NT2/D1 (cell line): ENCODE results near the gene C16orf74.

Experiments used
- DNase-seq: peaks from one replicate; pipeline ENCODE4 v3.0.0-alpha.2; 2011; ENCODE audit warnings: low read depth, low spot score
- H3K27me3 ChIP-seq: 2 replicates; pipeline ENCODE4 v1.6.0; 2011; ENCODE audit warnings: mild to moderate bottlenecking; ENCODE audit not compliant: insufficient read length, insufficient read depth
- H3K36me3 ChIP-seq: 2 replicates; pipeline ENCODE4 v1.6.1; 2011; ENCODE audit warnings: mild to moderate bottlenecking, low read length, mixed read lengths; ENCODE audit not compliant: insufficient read depth, insufficient read length
- H3K4me1 ChIP-seq: 2 replicates; pipeline ENCODE4 v1.5.1; 2011; ENCODE audit not compliant: insufficient read depth, insufficient read length
- H3K4me3 ChIP-seq: 2 replicates; pipeline ENCODE4 v1.5.1; 2011; ENCODE audit warnings: low read depth; ENCODE audit not compliant: insufficient read length
- H3K9ac ChIP-seq: 2 replicates; pipeline ENCODE4 v1.6.0; 2011; ENCODE audit warnings: low read depth; ENCODE audit not compliant: insufficient read length
- H3K9me3 ChIP-seq: 2 replicates; pipeline ENCODE4 v1.5.1; 2011; ENCODE audit warnings: mild to moderate bottlenecking, low read length; ENCODE audit not compliant: insufficient read depth
- SUZ12 ChIP-seq: IDR thresholded peaks from 2 replicates; pipeline ENCODE4 v1.6.1; 2011; ENCODE audit not compliant: insufficient read length, insufficient read depth; ENCODE audit errors: extremely low read depth
- YY1 ChIP-seq: IDR thresholded peaks from 2 replicates; pipeline ENCODE4 v1.6.1; 2011; ENCODE audit not compliant: insufficient read length, insufficient read depth
- ZNF274 ChIP-seq: IDR thresholded peaks from 2 replicates; pipeline ENCODE4 v1.6.1; 2011; ENCODE audit warnings: mild to moderate bottlenecking, low read depth, low read length

C16orf74 gene

GRCh38 chr16:85796152-85796551 is 45.3 kb upstream of the C16orf74 start:
- Histone ChIP-seq H3K9me3 (no peaks in the 10 kb centered on the region), H3K4me3 (no peak overlapping the region), H3K27me3 (no peaks in the 10 kb centered on the region), H3K36me3 (peaks cover 68% of the 10 kb centered on the region), H3K9ac (no peak overlapping the region), H3K4me1 (peaks cover 5% of the 10 kb centered on the region)
- DNase-seq: no peak
- TF ChIP-seq ZNF274 (no peak), YY1 (no peak), SUZ12 (no peak)

DNA sequence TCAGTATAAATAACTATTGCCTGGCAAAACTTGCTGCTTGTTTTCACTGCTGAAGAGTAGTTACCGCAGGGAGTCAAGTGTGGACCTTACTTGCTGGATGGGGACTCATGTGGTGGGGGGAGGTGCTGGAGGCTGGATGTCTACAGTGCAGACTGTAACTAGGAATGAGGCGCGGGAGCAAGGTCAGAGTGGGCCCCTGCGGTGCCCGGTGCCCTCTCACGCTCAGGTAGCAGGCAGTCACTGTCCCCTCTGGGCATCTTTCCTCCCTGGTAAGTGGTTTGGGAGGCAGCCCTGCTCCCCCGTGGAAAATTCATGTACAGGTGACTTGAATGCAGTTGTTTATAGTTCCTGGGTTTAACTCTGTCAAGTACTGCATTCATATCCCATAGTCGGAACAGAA is 43.8 kb upstream of the C16orf74 start:
- Histone ChIP-seq H3K4me1 (peaks cover 5% of the 10 kb centered on the region), H3K27me3 (no peaks in the 10 kb centered on the region), H3K36me3 (peaks cover 75% of the 10 kb centered on the region), H3K9ac (peak overlapping the region; percentile 26), H3K9me3 (no peaks in the 10 kb centered on the region), H3K4me3 (no peak overlapping the region)
- no peak for DNase-seq
- no peak for TF ChIP-seq ZNF274
- no peak for TF ChIP-seq YY1
- TF ChIP-seq SUZ12: no peak

- peaks cover 82% of the 10 kb centered on the region for H3K36me3 ChIP-seq
- TF ChIP-seq ZNF274 (no peak), SUZ12 (no peak), YY1 (no peak)
- no peaks in the 10 kb centered on the region for H3K9me3 ChIP-seq
Measured at GRCh38 chr16:85793662-85794298, 42.9 kb upstream of the C16orf74 start.

GRCh38 chr16:85789773-85790172 is 38.9 kb upstream of the C16orf74 start:
- Histone ChIP-seq H3K4me3 (no peak overlapping the region), H3K36me3 (peaks cover 87% of the 10 kb centered on the region), H3K9ac (no peak overlapping the region), H3K27me3 (no peaks in the 10 kb centered on the region), H3K4me1 (no peaks in the 10 kb centered on the region), H3K9me3 (no peaks in the 10 kb centered on the region)
- DNase-seq: no peak
- TF ChIP-seq SUZ12: no peak

More at GRCh38 chr16:85793662-85794298, 42.9 kb upstream of the C16orf74 start:
- Histone ChIP-seq H3K4me1 (peaks cover 5% of the 10 kb centered on the region), H3K4me3 (no peak overlapping the region), H3K27me3 (no peaks in the 10 kb centered on the region), H3K9ac (no peak overlapping the region)
- no peak for DNase-seq

DNA sequence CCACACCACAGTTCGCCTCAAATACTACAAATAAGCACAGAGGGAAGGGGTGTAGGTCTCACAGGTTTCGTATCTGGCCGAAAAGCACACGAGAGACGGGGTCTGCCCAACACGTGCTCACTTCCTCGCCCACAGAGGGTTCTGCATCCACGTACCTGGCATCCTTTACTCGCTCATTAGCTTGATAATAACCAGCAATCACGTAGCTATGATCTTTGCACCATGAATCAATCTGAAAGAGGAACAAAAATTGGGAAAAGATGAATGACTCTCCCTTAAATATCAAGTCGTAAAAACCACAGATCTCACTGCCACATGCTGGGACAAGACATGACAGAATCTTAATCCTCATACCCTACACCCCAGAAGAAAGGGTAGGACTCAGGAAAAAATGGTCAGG is 37.9 kb upstream of the C16orf74 start:
- Histone ChIP-seq H3K27me3 (no peaks in the 10 kb centered on the region), H3K9ac (peak overlapping the region; percentile 46)

GRCh38 chr16:85785927-85786326 is 35.0 kb upstream of the C16orf74 start:
- no peak overlapping the region for H3K4me3 ChIP-seq
- DNase-seq: no peak
- H3K9me3 ChIP-seq: no peaks in the 10 kb centered on the region
- no peaks in the 10 kb centered on the region for H3K4me1 ChIP-seq
- H3K9ac ChIP-seq: no peak overlapping the region
- H3K36me3 ChIP-seq: peaks cover 80% of the 10 kb centered on the region
- H3K27me3 ChIP-seq: no peaks in the 10 kb centered on the region
- TF ChIP-seq SUZ12 (no peak), YY1 (no peak), ZNF274 (no peak)

More for the DNA sequence above, 37.9 kb upstream of the C16orf74 start:
- DNase-seq: no peak
- no peaks in the 10 kb centered on the region for H3K4me1 ChIP-seq
- no peak overlapping the region for H3K4me3 ChIP-seq
- TF ChIP-seq YY1 (no peak), ZNF274 (no peak), SUZ12 (no peak)
- H3K9me3 ChIP-seq: no peaks in the 10 kb centered on the region
- H3K36me3 ChIP-seq: peaks cover 83% of the 10 kb centered on the region

DNA sequence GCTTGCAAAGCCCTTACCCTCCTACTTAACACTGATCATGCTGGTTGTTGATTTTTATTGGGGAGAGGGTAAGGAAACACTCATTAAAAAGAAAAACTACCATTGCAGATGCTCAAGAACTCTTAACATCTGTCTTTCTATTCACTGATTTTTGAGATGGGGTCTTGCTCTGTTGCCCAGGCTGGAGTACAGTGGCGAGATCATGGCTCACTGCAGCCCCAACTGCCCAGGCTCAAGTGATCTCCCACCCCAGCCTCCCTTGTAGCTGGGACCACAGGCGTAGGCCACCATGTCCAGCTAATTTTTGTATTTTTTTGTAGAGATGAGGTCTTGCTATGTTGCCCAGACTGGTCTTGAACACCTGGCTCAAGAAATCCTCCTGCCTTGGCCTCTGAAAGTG is 33.9 kb upstream of the C16orf74 start:
- H3K36me3 ChIP-seq: peaks cover 83% of the 10 kb centered on the region
- H3K9ac ChIP-seq: no peak overlapping the region
- H3K27me3 ChIP-seq: no peaks in the 10 kb centered on the region
- no peak for TF ChIP-seq SUZ12
- TF ChIP-seq ZNF274: no peak
- no peak for TF ChIP-seq YY1
- no peaks in the 10 kb centered on the region for H3K4me1 ChIP-seq
- H3K9me3 ChIP-seq: no peaks in the 10 kb centered on the region
- no peak overlapping the region for H3K4me3 ChIP-seq
- no peak for DNase-seq
